GM18870 (cell line): ENCODE data around the gene RGS5.

Source experiments
- ATAC-seq: cut with Tn5 transposase; IDR thresholded peaks from one replicate; pipeline ENCODE4 v1.9.1; 2021; ENCODE audit warnings: moderate library complexity; ENCODE audit not compliant: unreplicated experiment

The RGS5 gene

GRCh38 chr1:163147019-163147418, 55.7 kb downstream of the RGS5 start:
- no peak for ATAC-seq

DNA sequence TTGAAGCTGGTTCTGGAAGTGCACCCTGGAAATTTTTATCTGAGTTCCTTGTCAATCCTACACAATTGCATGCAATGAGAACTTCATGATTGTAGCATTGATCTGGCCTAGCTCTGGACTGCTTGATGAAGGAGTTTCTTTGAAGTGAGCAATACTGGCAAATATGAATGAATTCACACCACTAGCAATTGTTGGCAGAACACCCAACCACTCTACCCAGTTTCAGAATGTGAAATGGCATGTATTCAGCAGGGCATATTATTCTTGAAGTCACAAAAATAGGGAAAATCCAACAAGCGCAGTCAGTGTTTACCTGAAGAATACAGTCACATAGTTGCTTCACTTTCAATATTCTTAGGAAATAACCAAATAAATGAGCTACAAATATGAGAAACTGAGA, 57.3 kb downstream of the RGS5 start:
- no peak for ATAC-seq

- ATAC-seq = no peak
Observed at GRCh38 chr1:163144418-163144817, 58.3 kb downstream of the RGS5 start.

GRCh38 chr1:163142152-163142551, 60.6 kb downstream of the RGS5 start:
- ATAC-seq = no peak

GRCh38 chr1:163141556-163141955, 61.2 kb downstream of the RGS5 start:
- ATAC-seq = no peak

- ATAC-seq = no peak
Observed at GRCh38 chr1:163137556-163138265, 65.0 kb downstream of the RGS5 start.

- no peak for ATAC-seq
Observed at GRCh38 chr1:163131981-163132380, 70.7 kb downstream of the RGS5 start.

DNA sequence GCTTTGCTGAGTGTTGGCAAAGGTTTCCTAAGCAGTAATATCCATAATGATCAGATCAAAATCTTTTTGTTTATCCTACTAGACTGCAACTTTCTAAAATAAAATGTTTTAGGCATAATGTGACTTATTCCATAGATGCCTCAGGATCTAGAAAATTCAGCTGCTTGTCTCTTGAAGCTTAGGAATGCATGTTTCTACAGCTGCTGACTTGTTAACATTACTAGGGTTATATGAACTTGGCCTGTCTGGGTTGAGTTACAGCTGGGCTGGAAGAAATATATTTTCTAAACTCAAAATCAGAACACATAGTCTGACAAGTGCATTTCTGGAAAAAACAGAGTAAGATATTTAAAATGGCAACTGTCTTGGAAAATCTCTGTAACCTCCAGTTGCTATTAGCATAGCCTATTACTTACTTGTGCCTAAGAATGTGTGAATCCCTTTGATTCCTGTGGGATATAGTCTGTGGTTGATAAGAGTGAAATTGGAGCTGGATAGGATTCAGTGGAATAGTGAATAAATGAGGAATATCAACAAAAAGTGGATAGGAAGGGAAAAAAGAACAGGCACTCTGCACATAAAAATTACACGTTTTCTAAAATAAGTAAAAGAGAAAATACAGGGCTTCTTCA, 72.4 kb downstream of the RGS5 start:
- ATAC-seq = no peak

- no peak for ATAC-seq
Observed at GRCh38 chr1:163128282-163128681, 74.4 kb downstream of the RGS5 start.

- ATAC-seq = no peak
Observed at GRCh38 chr1:163124812-163125211, 77.9 kb downstream of the RGS5 start.

- ATAC-seq = no peak
Observed at GRCh38 chr1:163120372-163120771, 82.3 kb downstream of the RGS5 start.

GRCh38 chr1:163119707-163120106, 83.0 kb downstream of the RGS5 start:
- ATAC-seq = no peak

DNA sequence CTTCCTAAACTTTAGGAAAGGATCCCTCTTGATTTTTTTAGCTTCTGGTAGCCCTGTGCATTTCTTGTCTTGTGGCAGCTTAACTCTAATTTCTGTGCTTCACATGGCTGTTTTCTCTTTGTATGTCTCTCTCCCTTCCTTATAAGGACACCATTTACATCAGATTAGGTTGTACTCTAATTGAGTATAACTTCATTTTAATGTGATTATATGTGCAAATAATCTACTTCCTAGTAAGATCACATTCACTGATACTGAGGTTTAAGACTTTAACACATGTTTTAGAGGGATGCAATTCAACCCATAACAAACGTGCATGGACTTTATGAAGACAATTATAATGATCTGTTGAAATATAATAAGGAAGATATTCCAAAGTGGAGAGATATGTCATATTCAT, 86.8 kb downstream of the RGS5 start:
- no peak for ATAC-seq

- no peak for ATAC-seq
Observed at GRCh38 chr1:163107655-163108054, 95.1 kb downstream of the RGS5 start.

- no peak for ATAC-seq
Observed at GRCh38 chr1:163106364-163106987, 96.2 kb downstream of the RGS5 start.

- ATAC-seq = no peak
Observed at GRCh38 chr1:163104385-163105099, 98.2 kb downstream of the RGS5 start.

DNA sequence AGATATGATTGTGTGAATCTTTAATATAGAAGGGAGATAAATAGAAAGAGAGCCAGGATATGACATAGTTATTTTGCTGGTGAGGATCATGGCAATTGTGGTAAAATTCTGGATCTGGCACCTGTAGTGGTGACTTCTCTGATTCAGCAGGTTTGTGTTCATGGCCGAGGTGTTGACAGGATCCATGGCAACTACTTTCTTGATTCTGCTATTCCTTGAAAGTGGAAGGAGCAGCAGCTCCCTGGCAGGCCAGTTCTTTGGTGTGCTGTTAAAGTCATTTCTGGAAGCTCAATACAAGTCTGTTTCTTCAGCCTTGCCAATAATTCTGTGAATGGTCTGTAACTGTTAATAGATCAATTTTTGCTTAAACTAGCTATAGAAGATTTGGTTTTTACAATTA, 100.1 kb downstream of the RGS5 start:
- no peak for ATAC-seq

- no peak for ATAC-seq
Observed at GRCh38 chr1:163095213-163095612, 107.5 kb downstream of the RGS5 start.

DNA sequence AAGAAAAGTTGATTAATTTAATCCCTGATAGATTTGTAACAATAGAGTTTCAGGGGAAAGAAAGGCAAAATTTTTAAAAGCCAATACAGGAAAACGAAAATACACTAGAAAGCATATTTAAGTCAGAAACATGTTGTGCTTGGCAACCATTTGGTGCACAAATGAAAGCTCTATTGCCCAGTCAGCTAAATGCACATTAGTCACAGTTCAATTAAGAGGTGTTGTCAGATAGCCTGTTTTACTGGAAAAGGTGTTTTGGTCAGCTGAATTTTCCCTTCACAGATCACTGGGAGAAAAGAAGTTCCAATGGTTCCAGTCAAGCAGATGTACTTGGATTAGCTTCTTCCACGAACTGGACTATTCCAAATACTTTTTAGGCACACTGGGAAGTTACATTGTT, 108.1 kb downstream of the RGS5 start:
- no peak for ATAC-seq

DNA sequence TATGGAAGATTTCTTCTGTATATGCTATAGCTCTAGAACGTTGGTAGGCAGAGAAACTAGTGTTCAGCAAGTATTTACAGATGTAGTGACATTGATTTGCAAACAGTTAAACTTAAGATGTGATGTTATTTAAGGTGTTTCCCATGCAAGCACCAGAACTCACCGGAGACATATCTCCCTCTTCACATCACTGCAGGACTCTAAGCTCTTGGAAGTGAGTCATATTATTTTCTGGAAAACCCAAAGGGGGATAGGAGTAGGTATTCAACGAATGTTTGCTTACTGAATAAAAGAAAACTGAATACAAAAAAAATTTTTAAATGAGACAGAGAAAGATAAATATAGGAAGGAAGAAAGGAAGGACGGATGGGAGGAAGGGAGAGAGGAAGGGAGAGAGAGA, 108.5 kb downstream of the RGS5 start:
- no peak for ATAC-seq

- no peak for ATAC-seq
Observed at GRCh38 chr1:163093579-163093978, 109.1 kb downstream of the RGS5 start.

DNA sequence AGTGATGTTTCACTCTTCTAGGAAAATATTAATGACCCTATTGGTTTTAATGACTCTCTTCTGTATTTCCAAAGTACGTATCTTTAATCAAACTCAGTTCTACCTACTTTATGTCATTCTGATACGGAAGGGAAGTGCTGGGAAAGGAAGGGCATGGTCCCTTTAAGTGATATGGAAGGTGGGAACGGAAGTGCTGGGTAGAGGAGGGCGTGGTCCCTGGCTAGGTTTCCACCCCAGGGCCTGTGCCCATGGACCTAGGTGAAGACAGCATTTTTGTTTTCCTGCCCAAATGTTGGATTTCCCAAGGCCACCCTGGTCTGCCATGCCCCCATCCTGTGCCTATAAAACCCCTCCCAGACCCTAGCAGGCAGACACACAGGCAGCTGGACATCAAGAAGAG, 109.5 kb downstream of the RGS5 start:
- no peak for ATAC-seq
